HepG2 (cell line): ENCODE results near the gene SH3D21. TPM values are rescaled to one million over a fixed set of nuclear protein-coding genes. Genes with fewer than 3 reads are reported as not detected.

Experiments
- ARNT2 ChIP-seq: sonication (generic); formaldehyde crosslinking; IDR thresholded peaks from 2 replicates; pipeline ENCODE4 v1.8.0; 2022; ENCODE audit warnings: mild to moderate bottlenecking, low read depth, missing genetic modification reagents, moderate library complexity
- ATF7-NPFF ChIP-seq: sonication (generic); formaldehyde crosslinking; IDR thresholded peaks from 2 replicates; pipeline ENCODE4 v1.8.1; 2023; ENCODE audit warnings: mild to moderate bottlenecking, low read depth, missing genetic modification reagents, moderate library complexity
- BCL6 ChIP-seq: IDR thresholded peaks from 2 replicates; pipeline ENCODE4 v1.6.1; 2016; ENCODE audit warnings: missing genetic modification reagents, missing compliant biosample characterization
- BORCS8-MEF2B ChIP-seq: sonication (generic); formaldehyde crosslinking; IDR thresholded peaks from 2 replicates; pipeline ENCODE4 v1.8.0; 2022; ENCODE audit warnings: mild to moderate bottlenecking, missing genetic modification reagents
- CBX1 ChIP-seq: IDR thresholded peaks from one replicate; pipeline ENCODE4 v1.6.1; 2016; ENCODE audit warnings: antibody characterized with exemption, low read depth
- DNMT1 ChIP-seq: sonication (generic); formaldehyde crosslinking; IDR thresholded peaks from 2 replicates; pipeline ENCODE4 v1.5.1; 2020; ENCODE audit warnings: mild to moderate bottlenecking, missing genetic modification reagents
- E2F1 ChIP-seq: sonication (generic); formaldehyde crosslinking; IDR thresholded peaks from 2 replicates; pipeline ENCODE4 v1.5.0; 2020; ENCODE audit warnings: missing genetic modification reagents
- ELF4 ChIP-seq: sonication (generic); formaldehyde crosslinking; IDR thresholded peaks from 2 replicates; pipeline ENCODE4 v1.5.0; 2020; ENCODE audit warnings: missing genetic modification reagents, mild to moderate bottlenecking, moderate library complexity, borderline replicate concordance
- HOXA3 ChIP-seq: sonication (generic); formaldehyde crosslinking; IDR thresholded peaks from 2 replicates; pipeline ENCODE4 v1.5.0; 2020; ENCODE audit warnings: missing genetic modification reagents
- NFE2 ChIP-seq: sonication (generic); formaldehyde crosslinking; IDR thresholded peaks from 2 replicates; pipeline ENCODE4 v1.4.0; 2020; ENCODE audit warnings: missing genetic modification reagents
- ONECUT2 ChIP-seq: sonication (generic); formaldehyde crosslinking; IDR thresholded peaks from 2 replicates; pipeline ENCODE4 v1.4.0; 2020; ENCODE audit warnings: missing genetic modification reagents
- PATZ1 ChIP-seq: sonication (generic); formaldehyde crosslinking; IDR thresholded peaks from 2 replicates; pipeline ENCODE4 v1.4.0; 2020; ENCODE audit warnings: missing genetic modification reagents
- POLR2AphosphoS5 ChIP-seq: IDR thresholded peaks from 2 replicates; pipeline ENCODE4 v1.6.1; 2012; ENCODE audit warnings: low read depth, low read length
- SAP130 ChIP-seq: IDR thresholded peaks from 2 replicates; pipeline ENCODE4 v1.6.1; 2016; ENCODE audit warnings: low read depth
- SMAD9 ChIP-seq: sonication (generic); formaldehyde crosslinking; IDR thresholded peaks from 2 replicates; pipeline ENCODE4 v1.5.1; 2020; ENCODE audit warnings: mild to moderate bottlenecking, missing genetic modification reagents
- THAP11 ChIP-seq: IDR thresholded peaks from 2 replicates; pipeline ENCODE4 v1.6.1; 2016; ENCODE audit warnings: missing biosample characterization, missing genetic modification reagents
- TIGD3 ChIP-seq: sonication (generic); formaldehyde crosslinking; IDR thresholded peaks from 2 replicates; pipeline ENCODE4 v1.5.1; 2020; ENCODE audit warnings: mild to moderate bottlenecking, missing genetic modification reagents, borderline replicate concordance
- ZNF18 ChIP-seq: sonication (generic); formaldehyde crosslinking; IDR thresholded peaks from 2 replicates; pipeline ENCODE4 v1.8.0; 2022; ENCODE audit warnings: mild to moderate bottlenecking, missing genetic modification reagents; ENCODE audit not compliant: insufficient replicate concordance
- ZNF251 ChIP-seq: sonication (generic); formaldehyde crosslinking; IDR thresholded peaks from 2 replicates; pipeline ENCODE4 v1.9.0; 2021; ENCODE audit warnings: mild to moderate bottlenecking, missing genetic modification reagents
- ZNF343 ChIP-seq: sonication (generic); formaldehyde crosslinking; IDR thresholded peaks from 2 replicates; pipeline ENCODE4 v1.4.0; 2020; ENCODE audit warnings: mild to moderate bottlenecking, missing genetic modification reagents
- ZNF556 ChIP-seq: sonication (generic); formaldehyde crosslinking; IDR thresholded peaks from 2 replicates; pipeline ENCODE4 v1.4.0; 2020; ENCODE audit warnings: mild to moderate bottlenecking, missing genetic modification reagents, borderline replicate concordance
- ZNF558 ChIP-seq: sonication (generic); formaldehyde crosslinking; IDR thresholded peaks from 2 replicates; pipeline ENCODE4 v1.9.0; 2022; ENCODE audit warnings: mild to moderate bottlenecking, missing genetic modification reagents, borderline replicate concordance
- ZNF772 ChIP-seq: sonication (generic); formaldehyde crosslinking; IDR thresholded peaks from 2 replicates; pipeline ENCODE4 v1.5.0; 2020; ENCODE audit warnings: mild to moderate bottlenecking, missing genetic modification reagents
- ZNF788 ChIP-seq: sonication (generic); formaldehyde crosslinking; IDR thresholded peaks from 2 replicates; pipeline ENCODE4 v1.5.0; 2020; ENCODE audit warnings: mild to moderate bottlenecking, missing genetic modification reagents, borderline replicate concordance
- ZSCAN21 ChIP-seq: sonication (generic); formaldehyde crosslinking; IDR thresholded peaks from 2 replicates; pipeline ENCODE4 v1.8.0; 2022; ENCODE audit warnings: mild to moderate bottlenecking, missing genetic modification reagents, moderate library complexity, borderline replicate concordance
- polyA plus RNA-seq, 8 experiments: library from polyadenylated mRNA; depleted of rRNA in 3 of 8; stranded (reverse) in 7 of 8; unstranded in 1 of 8; fragments of >200 nt; fragmentation: Illumina TruSeq in 4 of 8; extraction: Trizol in 4 of 8; gene quantifications; 2 replicates each; pipeline versions ENCODE4 v1.2.1 to v1.2.3, GENCODE V29; 2011 to 2016; ENCODE audit warnings: low read depth in 4 of 8, missing spikeins in 1 of 8, mixed read lengths in 1 of 8; ENCODE audit not compliant: insufficient read depth in 1 of 8
- total RNA-seq, 5 experiments: library from RNA; depleted of rRNA; stranded (reverse); fragments of >200 nt; fragmentation: Illumina TruSeq; extraction: Trizol; gene quantifications; 2 replicates each; pipeline ENCODE4 v1.2.3, GENCODE V29; 2016; ENCODE audit warnings: low read depth in 1 of 5

SH3D21 gene
- total and polyA plus RNA-seq, 2 of the 13 experiments (the other 11 are each of a cell fraction or from before 2014, with no cell fraction given) = 5.1 to 8.6 TPM

- 0 out of 2 replicates have a peak, but pooled peaks have one; percentile 46 for TF ChIP-seq ZNF251
- TF ChIP-seq ATF7-NPFF (CRISPR knock-in tag) = peak; percentile 19; the same call in 1 of the 2 replicates
- no peak for TF ChIP-seq ONECUT2 (CRISPR knock-in tag)
- TF ChIP-seq ZNF558 = no peak
- peak; percentile 63; the same call in 1 of the 2 replicates for TF ChIP-seq PATZ1
- TF ChIP-seq CBX1 = peak; percentile 79
- peak; percentile 64; the same call in 1 of the 2 replicates for TF ChIP-seq BORCS8-MEF2B (CRISPR knock-in tag)
- TF ChIP-seq HOXA3 (CRISPR knock-in tag) = 0 out of 2 replicates have a peak, but pooled peaks have one; percentile 18
- peak; percentile 44; the same call in 1 of the 2 replicates for TF ChIP-seq THAP11 (CRISPR knock-in tag)
- TF ChIP-seq TIGD3 (CRISPR knock-in tag) = no peak
- no peak for TF ChIP-seq NFE2
- TF ChIP-seq ELF4 (CRISPR knock-in tag) = 0 out of 2 replicates have a peak, but pooled peaks have one; percentile 64
- peak; percentile 73; the same call in 1 of the 2 replicates for TF ChIP-seq ZNF343 (CRISPR knock-in tag)
- peak; percentile 87 for TF ChIP-seq SAP130
- TF ChIP-seq ZNF788 (CRISPR knock-in tag) = peak; percentile 78; the same call in 1 of the 2 replicates
- no peak for TF ChIP-seq SMAD9
- peak; percentile 36; the same call in 1 of the 2 replicates for TF ChIP-seq E2F1 (CRISPR knock-in tag)
- no peak for TF ChIP-seq BCL6 (CRISPR knock-in tag)
- peak; percentile 97 for TF ChIP-seq POLR2AphosphoS5
- peak; percentile 75; the same call in 1 of the 2 replicates for TF ChIP-seq ZNF772
- no peak for TF ChIP-seq ARNT2 (CRISPR knock-in tag)
- TF ChIP-seq ZSCAN21 (CRISPR knock-in tag) = 0 out of 2 replicates have a peak, but pooled peaks have one; percentile 23
- peak; percentile 37; the same call in 1 of the 2 replicates for TF ChIP-seq ZNF556 (CRISPR knock-in tag)
- TF ChIP-seq DNMT1 (CRISPR knock-in tag) = peak; percentile 79; the same call in 1 of the 2 replicates
- peak; percentile 73 for TF ChIP-seq ZNF18
Measured at GRCh38 chr1:36306902-36307456, 811 bp downstream of the SH3D21 start (continued).
